ENCODE data around the gene C16orf96.

- no peak for TF ChIP-seq CTCF (conservative IDR thresholded peaks at IDR 0.05; ENCODE audit: low read depth in 2 of 2)
- TF ChIP-seq EZH2 (IDR thresholded peaks at IDR 0.05; ENCODE audit: low read depth, unreplicated experiment): no peak
- no peak for TF ChIP-seq STAT1 (IDR thresholded peaks at IDR 0.05; ENCODE audit: unreplicated experiment)
- peak; percentile 13; the same call in 1 of the 2 replicates for TF ChIP-seq POLR2AphosphoS5 (IDR thresholded peaks at IDR 0.05; ENCODE audit: low read depth)
- no peak for TF ChIP-seq CREB1 (CRISPR knock-in tag; IDR thresholded peaks at IDR 0.05; ENCODE audit: low read depth)
- no peak for TF ChIP-seq EZH2phosphoT487 (IDR thresholded peaks at IDR 0.05; ENCODE audit: unreplicated experiment)
- TF ChIP-seq REST (IDR thresholded peaks at IDR 0.05; ENCODE audit: unreplicated experiment): no peak
- no peak for TF ChIP-seq ETS1 (IDR thresholded peaks at IDR 0.05)
- no peak for TF ChIP-seq ZNF462 (CRISPR knock-in tag; IDR thresholded peaks at IDR 0.05)
- TF ChIP-seq ZNF114 (CRISPR knock-in tag; IDR thresholded peaks at IDR 0.05): no peak
- TF ChIP-seq ZNF331 (CRISPR knock-in tag; IDR thresholded peaks at IDR 0.05; ENCODE audit: low read depth): no peak
- TF ChIP-seq JUNB (IDR thresholded peaks at IDR 0.05; ENCODE audit: unreplicated experiment): no peak
These were observed 46.0 kb upstream of the C16orf96 start for GRCh38 chr16:4510131-4510530.

Measured in GM23338 (cell line).